A549 treated with Mapracorat at 1 μM for 4 hours (cell line): ENCODE data around the gene TPD52L1. TPM values are rescaled to one million over a fixed set of nuclear protein-coding genes. Genes with fewer than 3 reads are reported as not detected.

Experiments used
- total RNA-seq: library from RNA; stranded (reverse); fragments of 200-300 nt; extraction: Qiagen RNA extraction; gene quantifications from 5 replicates; pipeline ENCODE4 v1.2.3, GENCODE V29; 2022

The TPD52L1 gene
- total RNA-seq: 47.3 to 52.0 TPM (median 47.9 TPM) in 5 replicates

GRCh38 chr6:125153391-125154117, at the start of gene TPD52L1:
Gene TPD52L1, plus strand, starts transcription at chr6:125153773. Its CDS starts 179 bp downstream, at chr6:125153952.

GRCh38 chr6:125301435-125302391, 148.1 kb downstream of the TPD52L1 start, which contains the start of gene HDDC2:
Gene HDDC2, minus strand, starts transcription at chr6:125301967. Its CDS starts 35 bp downstream, at chr6:125301932.

Other genes starting within 250 kb of the TPD52L1 start
- 4.2 to 8.0 TPM (median 6.7 TPM) in 5 replicates for gene RNF217, start 191.3 kb upstream of the TPD52L1 start, total RNA-seq
- 90.9 to 102 TPM (median 94.5 TPM) in 5 replicates for gene HDDC2, start 148.2 kb downstream of the TPD52L1 start, total RNA-seq